Inflammatory macrophage treated with lipopolysaccharide for 1 hour (primary cell): ENCODE measurements around the gene NOP58.
"Not testable (repeated sequence)": the region's sequence is repeated elsewhere in the genome, so short reads cannot be mapped to it uniquely, and the experiment has no call there.

Experiments
- DNase-seq, 2 donors: peaks; one replicate each; pipeline ENCODE4 v3.0.0-alpha.2; 2020 to 2022

NOP58 gene

GRCh38 chr2:202307690-202308089, 42.1 kb downstream of the NOP58 start:
- no peak for DNase-seq

- no peak for DNase-seq
These were observed 46.3 kb downstream of the NOP58 start for GRCh38 chr2:202311823-202312388.

DNA sequence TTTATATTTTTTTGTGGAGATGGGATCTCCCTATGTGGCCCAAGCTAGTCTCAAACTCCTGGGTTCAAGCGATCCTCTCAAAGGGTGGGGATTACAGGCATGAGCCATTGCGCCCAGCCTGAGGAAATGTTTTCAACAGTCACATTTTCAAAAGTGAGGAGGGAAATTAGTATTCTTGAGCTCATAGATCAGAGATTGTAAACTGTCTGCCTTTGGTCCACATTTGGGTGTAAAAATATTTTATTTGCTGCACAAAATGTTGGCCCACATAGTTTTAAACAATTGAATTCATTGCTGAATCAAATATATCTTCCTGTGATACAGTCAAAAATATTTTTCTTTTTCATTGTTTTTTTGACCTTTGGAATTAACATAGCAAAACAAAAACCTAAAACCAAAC, 48.6 kb downstream of the NOP58 start:
- no peak for DNase-seq

GRCh38 chr2:202317080-202317857, 51.7 kb downstream of the NOP58 start:
- no peak for DNase-seq

GRCh38 chr2:202320362-202320761, 54.8 kb downstream of the NOP58 start:
- not testable (repeated sequence) for DNase-seq

- no peak for DNase-seq
These were observed 56.9 kb downstream of the NOP58 start for GRCh38 chr2:202322435-202322834.

- DNase-seq, result no peak
These were observed 62.3 kb downstream of the NOP58 start for GRCh38 chr2:202327858-202328257.

GRCh38 chr2:202335791-202336467, 70.4 kb downstream of the NOP58 start:
- no peak for DNase-seq

- DNase-seq, result no peak
These were observed 71.6 kb downstream of the NOP58 start for GRCh38 chr2:202337151-202337550.

- no peak for DNase-seq
These were observed 72.3 kb downstream of the NOP58 start for GRCh38 chr2:202337706-202338346.

DNA sequence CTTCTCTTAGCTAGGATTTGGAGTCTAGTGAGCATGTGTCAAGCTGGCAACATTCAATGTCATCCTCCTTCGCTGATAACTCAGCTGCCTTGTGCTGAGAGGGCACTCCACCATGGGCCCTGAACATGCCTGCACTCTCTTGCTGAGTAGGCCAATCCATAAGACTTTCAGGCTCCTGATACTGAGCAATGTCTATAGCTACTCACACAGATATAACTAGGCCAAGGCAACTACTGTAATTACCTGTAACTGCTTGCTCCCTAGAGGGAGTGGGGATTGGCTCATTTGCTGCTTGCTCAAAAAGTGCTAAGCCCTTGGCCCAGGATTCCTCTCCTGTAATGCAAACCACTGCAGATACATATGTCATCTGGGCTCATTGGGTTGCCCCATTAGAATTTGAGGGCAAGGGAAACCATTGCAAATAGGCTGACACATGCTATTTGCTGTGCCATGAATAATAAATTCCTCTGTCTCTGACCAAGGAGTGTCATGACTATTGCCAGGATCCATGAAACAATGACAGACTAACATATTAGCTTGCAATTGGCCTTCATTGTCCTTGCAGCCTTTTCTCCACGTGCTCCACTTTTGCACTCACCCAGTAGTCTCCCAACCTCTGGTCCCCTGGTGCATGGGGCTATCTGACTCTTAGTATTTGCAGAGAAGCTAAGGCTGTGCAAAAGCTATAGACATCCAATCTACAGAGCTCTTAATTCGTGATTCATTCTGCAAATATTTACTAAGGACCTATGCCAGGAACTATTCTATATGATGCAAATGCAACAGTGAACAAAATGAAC, 73.7 kb downstream of the NOP58 start:
- DNase-seq, result no peak

GRCh38 chr2:202344178-202344577, 78.6 kb downstream of the NOP58 start:
- DNase-seq, result no peak

- DNase-seq, result no peak
These were observed 80.6 kb downstream of the NOP58 start for GRCh38 chr2:202346180-202346579.
